HCT116 (cell line): ENCODE data around the gene BAZ1B. TPM values are rescaled to one million over a fixed set of nuclear protein-coding genes. Genes with fewer than 3 reads are reported as not detected.

Experiments used
- ATAC-seq: fragments of 200-7000 bp; cut with Tn5 transposase; 2 replicates; pipeline ENCODE4 v1.9.1; 2020; ENCODE audit warnings: mild to moderate bottlenecking, moderate library complexity
- BruUV-seq: library from RNA; stranded (reverse); fragments of 400-500 nt; replicated peaks from 2 replicates; lab custom pipeline; 2021; lab: Mats Ljungman, UMichigan
- CTCF ChIA-PET: fragments of 300-600 bp; sonication (Branson Sonifier 250); formaldehyde crosslinking; loops from one replicate; lab custom pipeline; 2021; ENCODE audit warnings: antibody characterized with exemption; lab: Charles Lee
- POLR2A ChIA-PET: fragments of 300-600, 350-600 bp; sonication (Branson Sonifier 250); formaldehyde crosslinking; loops from one replicate; lab custom pipeline; 2021; ENCODE audit warnings: antibody characterized with exemption; lab: Charles Lee
- RAD21 ChIA-PET, 2 experiments: fragments of 300-600 bp; sonication (Branson Sonifier 250); formaldehyde crosslinking; loops; one replicate each; lab custom pipeline; 2023; ENCODE audit warnings: low total read pairs in 2 of 2; ENCODE audit not compliant: uncharacterized antibody in 2 of 2, unreplicated experiment in 2 of 2, low non-redundant PET in 1 of 2; lab: Charles Lee
- DNase-seq: peaks from one replicate; pipeline ENCODE4 v3.0.0-alpha.2; 2010; ENCODE audit warnings: low read depth, low spot score
- H2AFZ ChIP-seq: fragments of 200-600 bp; shearing (Covaris generic), sonication (generic); 2 replicates; pipeline ENCODE4 v1.6.1; 2017; ENCODE audit warnings: low read depth, mixed run types, mixed read lengths, antibody characterized with exemption, low read length; ENCODE audit not compliant: poor library complexity, severe bottlenecking
- H3K27ac ChIP-seq: 2 replicates; pipeline ENCODE4 v1.5.1; 2012; ENCODE audit warnings: low read depth, low read length
- H3K27me3 ChIP-seq: fragments of 200-600 bp; sonication (generic); 2 replicates; pipeline ENCODE4 v1.6.1; 2016; ENCODE audit warnings: mixed run types, low read length, mixed read lengths; ENCODE audit not compliant: insufficient read depth
- H3K36me3 ChIP-seq, 2 experiments: fragments of 200-500 bp in 1 of 2; fragments of 200-600 bp in 1 of 2; sonication (Bioruptor generic) in 1 of 2; sonication (generic) in 1 of 2; 2 replicates each; pipeline versions ENCODE4 v1.5.1 to v1.6.1; 2014 to 2016; ENCODE audit warnings: low read length in 2 of 2, inconsistent platforms in 1 of 2, mixed read lengths in 1 of 2, mixed run types in 1 of 2; ENCODE audit not compliant: insufficient read depth in 2 of 2, control insufficient read depth in 1 of 2
- H3K4me1 ChIP-seq, 2 experiments: fragments of 200-600 bp in 1 of 2; sonication (generic) in 1 of 2; 2 replicates each; pipeline versions ENCODE4 v1.5.1 to v1.6.1; 2012 to 2017; ENCODE audit warnings: low read length in 2 of 2, inconsistent platforms in 1 of 2, mild to moderate bottlenecking in 1 of 2, mixed read lengths in 1 of 2, mixed run types in 1 of 2, moderate library complexity in 1 of 2; ENCODE audit not compliant: insufficient read depth in 2 of 2, control insufficient read depth in 1 of 2
- H3K4me2 ChIP-seq: fragments of 200-600 bp; sonication (generic); 2 replicates; pipeline ENCODE4 v1.6.1; 2017; ENCODE audit warnings: mixed run types, low read length, mixed read lengths
- H3K4me3 ChIP-seq, 2 experiments: fragments of 200-600 bp in 1 of 2; sonication (generic) in 1 of 2; replicated peaks in 1 of 2; 2 replicates each; pipeline ENCODE4 v1.5.1; 2011 to 2016; ENCODE audit warnings: low read length in 2 of 2, control low read depth in 1 of 2, low read depth in 1 of 2, mild to moderate bottlenecking in 1 of 2, mixed read lengths in 1 of 2, mixed run types in 1 of 2
- H3K79me2 ChIP-seq: fragments of 200-600 bp; sonication (generic); 2 replicates; pipeline ENCODE4 v1.6.1; 2017; ENCODE audit warnings: mild to moderate bottlenecking, mixed run types, low read length, moderate library complexity, mixed read lengths; ENCODE audit not compliant: insufficient read depth
- H3K9ac ChIP-seq: fragments of 200-600 bp; sonication (generic); 2 replicates; pipeline ENCODE4 v1.6.1; 2016; ENCODE audit warnings: low read length, mixed read lengths
- H3K9me2 ChIP-seq: fragments of 200-600 bp; sonication (generic), shearing (Covaris generic); 2 replicates; pipeline ENCODE4 v1.6.1; 2017; ENCODE audit warnings: mixed run types, mild to moderate bottlenecking, moderate library complexity; ENCODE audit not compliant: insufficient read depth
- H3K9me3 ChIP-seq, 2 experiments: fragments of 200-500 bp in 1 of 2; fragments of 200-600 bp in 1 of 2; sonication (Bioruptor generic) in 1 of 2; sonication (generic) in 1 of 2; 2 replicates each; pipeline ENCODE4 v1.6.1; 2014 to 2017; ENCODE audit warnings: low read length in 2 of 2, mixed read lengths in 2 of 2, inconsistent platforms in 1 of 2, low read depth in 1 of 2, mild to moderate bottlenecking in 1 of 2, mixed run types in 1 of 2, moderate library complexity in 1 of 2; ENCODE audit not compliant: control insufficient read depth in 1 of 2, insufficient read depth in 1 of 2
- H4K20me1 ChIP-seq: fragments of 200-600 bp; sonication (generic), shearing (Covaris generic); 2 replicates; pipeline ENCODE4 v1.6.1; 2017; ENCODE audit warnings: mixed run types, mild to moderate bottlenecking, moderate library complexity; ENCODE audit not compliant: insufficient read depth
- CBX3 ChIP-seq: IDR thresholded peaks from 2 replicates; pipeline ENCODE4 v1.6.1; 2012; ENCODE audit warnings: low read depth
- CEBPB ChIP-seq: IDR thresholded peaks from 2 replicates; pipeline ENCODE4 v1.6.1; 2012; ENCODE audit warnings: low read depth
- CTCF ChIP-seq, 3 experiments: fragments of 200-600 bp in 1 of 3; sonication (generic) in 1 of 3; IDR thresholded peaks in 2 of 3; conservative IDR thresholded peaks in 1 of 3; 2 replicates each; pipeline ENCODE4 v1.5.1; 2012 to 2017; ENCODE audit warnings: low read depth in 2 of 3, low read length in 2 of 3, antibody characterized with exemption in 1 of 3, borderline replicate concordance in 1 of 3, control low read depth in 1 of 3, mild to moderate bottlenecking in 1 of 3, mixed read lengths in 1 of 3, mixed run types in 1 of 3, moderate library complexity in 1 of 3; ENCODE audit not compliant: insufficient read depth in 1 of 3
- EGR1 ChIP-seq: IDR thresholded peaks from 2 replicates; pipeline ENCODE4 v1.6.1; 2012; ENCODE audit warnings: low read depth
- ELF1 ChIP-seq: IDR thresholded peaks from 2 replicates; pipeline ENCODE4 v1.6.1; 2012; ENCODE audit warnings: low read depth, borderline replicate concordance
- EZH2 ChIP-seq: fragments of 200-600 bp; sonication (generic); IDR thresholded peaks from 2 replicates; pipeline ENCODE4 v1.6.1; 2017; ENCODE audit warnings: antibody characterized with exemption, mixed run types
- EZH2phosphoT487 ChIP-seq: fragments of 200-600 bp; IDR thresholded peaks from 2 replicates; pipeline ENCODE4 v1.6.1; 2018; ENCODE audit warnings: antibody characterized with exemption, borderline replicate concordance
- MAX ChIP-seq: IDR thresholded peaks from 2 replicates; pipeline ENCODE4 v1.6.1; 2012
- POLR2AphosphoS5 ChIP-seq: IDR thresholded peaks from 2 replicates; pipeline ENCODE4 v1.6.1; 2011; ENCODE audit warnings: mild to moderate bottlenecking, low read depth, low read length, moderate library complexity
- RAD21 ChIP-seq: IDR thresholded peaks from 2 replicates; pipeline ENCODE4 v1.6.1; 2012; ENCODE audit warnings: low read depth, mild to moderate bottlenecking
- SP1 ChIP-seq: IDR thresholded peaks from 2 replicates; pipeline ENCODE4 v1.6.1; 2012; ENCODE audit warnings: low read depth
- TCF7L2 ChIP-seq: IDR thresholded peaks from 2 replicates; pipeline ENCODE4 v1.7.0; 2011; ENCODE audit warnings: borderline replicate concordance, inconsistent platforms; ENCODE audit not compliant: insufficient read depth, insufficient read length; ENCODE audit errors: extremely low read depth
- YY1 ChIP-seq: IDR thresholded peaks from 2 replicates; pipeline ENCODE4 v1.6.1; 2011; ENCODE audit warnings: low read length, low read depth, moderate library complexity, mild to moderate bottlenecking; ENCODE audit not compliant: insufficient replicate concordance; ENCODE audit errors: extremely low read depth
- ZBTB33 ChIP-seq: IDR thresholded peaks from 2 replicates; pipeline ENCODE4 v1.6.1; 2011; ENCODE audit warnings: mild to moderate bottlenecking, low read length, moderate library complexity; ENCODE audit not compliant: insufficient replicate concordance; ENCODE audit errors: extremely low read depth
- ZFX ChIP-seq: fragments of 450-650 bp; IDR thresholded peaks from 2 replicates; pipeline ENCODE4 v1.6.1; 2017
- intact Hi-C: fragments of 100-400 bp; cut with micrococcal nuclease; formaldehyde crosslinking; loops from 2 replicates; pipeline ENCODE4 v1.10.0; 2022
- total RNA-seq: library from RNA; stranded (reverse); gene quantifications from one replicate; pipeline ENCODE4 v1.2.1, GENCODE V29; 2021; ENCODE audit not compliant: unreplicated experiment

The BAZ1B gene
- total RNA-seq, 1 experiment from 2014 or later, result 81.1 TPM

- Histone ChIP-seq H3K27me3 (no peaks in the 10 kb centered on the region), H2AFZ (no peak overlapping the region), H3K4me3 (no peak overlapping the region), H3K27ac (no peak overlapping the region), H3K4me1 (no peaks in the 10 kb centered on the region), H3K4me2 (no peak overlapping the region), H3K9me2 (no peaks in the 10 kb centered on the region), H3K36me3 (peaks cover 62 to 66% of the 10 kb centered on the region in 2 experiments), H3K9ac (no peak overlapping the region), H3K79me2 (peaks cover 38% of the 10 kb centered on the region), H3K9me3 (no peaks in the 10 kb centered on the region), H4K20me1 (no peaks in the 10 kb centered on the region)
- RAD21 ChIA-PET, result no interaction called here
- no peak for ATAC-seq
- intact Hi-C loops, result no loop called here
- POLR2A ChIA-PET, result no interaction called here
- no TSS peak for BruUV-seq
- DNase-seq, result no peak
- no peak for TF ChIP-seq POLR2AphosphoS5
- no peak for TF ChIP-seq ELF1
- TF ChIP-seq EZH2phosphoT487, result no peak
- no peak for TF ChIP-seq CEBPB
- no peak for TF ChIP-seq ZBTB33
- TF ChIP-seq TCF7L2, result no peak
- TF ChIP-seq ZFX, result no peak
- no peak for TF ChIP-seq SP1
- no peak for TF ChIP-seq CBX3
- no peak for TF ChIP-seq YY1
- no peak for TF ChIP-seq EZH2
- no peak for TF ChIP-seq EGR1
- no peak for TF ChIP-seq MAX
- no peak for TF ChIP-seq CTCF (IDR thresholded peaks at IDR 0.05 in 2 of 3, conservative IDR thresholded peaks at IDR 0.05 in 1 of 3; ENCODE audit: borderline replicate concordance in 1 of 3, insufficient read depth in 1 of 3, low read depth in 2 of 3, low read length in 2 of 3)
- no peak for TF ChIP-seq RAD21
- CTCF ChIA-PET, result no interaction called here
These were observed 78.4 kb downstream of the BAZ1B start for GRCh38 chr7:73443548-73444255.
